Measurements from ENCODE around the gene IL18.
A peak's percentile ranks its signal among the peaks of the same experiment; 100 is the strongest.
"Not testable (repeated sequence)": the region's sequence is repeated elsewhere in the genome, so short reads cannot be mapped to it uniquely, and the experiment has no call there.

The IL18 gene

DNA sequence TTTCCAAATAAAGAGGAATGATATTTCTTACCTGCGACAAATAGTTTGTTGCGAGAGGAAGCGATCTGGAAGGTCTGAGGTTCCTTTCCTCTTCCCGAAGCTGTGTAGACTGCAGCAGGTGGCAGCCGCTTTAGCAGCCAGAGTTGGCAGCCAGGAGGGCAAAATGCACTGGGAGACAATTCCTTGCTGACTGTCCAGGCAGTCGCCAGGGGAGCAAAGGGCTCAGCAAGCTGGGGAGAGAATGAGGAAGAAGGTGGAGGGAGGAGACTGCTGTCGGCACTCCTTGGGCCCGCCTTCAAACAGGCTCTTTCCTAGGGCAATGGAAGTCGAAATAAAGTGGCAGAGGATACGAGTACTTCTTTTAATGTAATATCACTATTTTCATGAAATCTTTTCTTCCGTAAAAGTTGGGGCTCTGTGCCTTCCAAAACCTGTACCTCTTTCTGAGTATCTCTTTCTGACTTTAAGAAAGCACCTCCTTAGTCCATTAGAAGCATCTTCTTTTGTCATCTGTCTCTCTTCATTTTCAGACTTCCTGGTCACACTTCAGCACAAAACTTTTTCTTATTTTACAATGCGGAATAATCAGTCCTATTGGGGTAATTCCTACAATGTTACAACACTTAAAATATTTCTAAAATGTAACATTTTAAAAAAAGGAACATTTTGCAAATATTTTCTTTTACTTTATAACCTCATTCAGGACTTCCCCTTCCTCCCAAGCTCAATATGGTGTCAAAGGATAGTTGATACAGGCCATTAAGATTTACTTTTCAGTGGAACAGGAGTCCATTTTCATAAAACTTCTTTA, at the start of gene IL18:
TSS of gene IL18 (minus strand) at position 220 of the 811 bp plus-strand sequence. CDS start 9,041 bp downstream, outside the sequence.
- peak; percentile 1 to 12 for DNase-seq

DNA sequence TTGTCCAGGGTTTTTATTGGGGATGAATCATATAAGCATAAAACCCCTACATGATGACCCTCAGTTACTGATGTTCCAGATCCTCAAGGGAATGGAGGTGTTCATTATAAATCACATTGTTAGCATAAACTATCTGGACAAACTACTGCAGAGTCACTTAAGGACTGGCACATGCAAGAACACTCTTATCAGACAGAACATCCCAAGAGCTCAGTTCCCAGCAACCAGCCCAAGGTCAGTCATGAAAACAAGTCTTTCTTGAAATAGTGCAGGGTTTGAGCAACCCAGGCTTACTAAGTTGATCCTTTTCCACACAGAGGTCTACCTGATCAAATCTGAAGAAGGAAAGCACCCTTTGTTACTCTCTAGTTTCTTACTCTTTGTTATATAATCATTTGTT, 48.8 kb upstream of the IL18 start:
- DNase-seq = no peak

DNA sequence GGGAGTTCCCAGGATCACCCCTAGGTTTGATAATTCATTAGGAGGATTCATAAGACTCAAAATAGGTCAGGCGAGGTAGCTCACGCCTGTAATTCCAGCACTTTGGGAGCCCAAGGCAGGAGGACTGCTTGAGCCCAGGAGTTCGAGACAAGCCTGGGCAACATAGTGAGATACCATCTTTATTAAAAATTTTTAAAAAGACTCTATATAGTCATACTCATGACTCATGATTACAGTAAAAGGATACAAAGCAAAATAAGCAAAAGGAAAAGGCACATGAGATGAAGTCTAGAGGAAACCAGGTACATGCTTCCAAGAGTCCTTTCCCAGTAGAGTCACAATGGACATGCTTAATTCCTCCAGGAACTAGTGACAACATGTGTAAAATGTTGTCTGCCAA, 48.4 kb upstream of the IL18 start:
- no peak for DNase-seq

DNA sequence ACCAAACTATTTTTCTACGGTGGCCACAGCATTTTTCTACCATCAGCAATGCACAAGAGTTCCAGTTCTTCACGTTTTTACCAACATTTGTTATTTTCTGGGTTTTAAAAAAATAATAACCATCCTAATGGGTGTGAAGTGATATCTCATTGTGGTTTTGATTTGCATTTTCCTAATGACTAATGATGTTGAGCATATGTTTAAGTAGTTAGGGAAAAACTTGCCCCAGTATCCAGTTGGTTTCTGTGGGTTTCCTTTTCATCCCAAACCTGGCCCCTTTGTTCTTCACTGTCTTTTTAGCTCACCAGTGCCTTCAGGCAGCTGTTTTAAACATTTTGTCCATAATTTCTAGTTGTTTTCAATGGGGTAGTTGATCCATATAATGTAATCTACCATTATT, 47.6 kb upstream of the IL18 start:
- peak in 1 of 2 donors; percentile 5 for DNase-seq

DNA sequence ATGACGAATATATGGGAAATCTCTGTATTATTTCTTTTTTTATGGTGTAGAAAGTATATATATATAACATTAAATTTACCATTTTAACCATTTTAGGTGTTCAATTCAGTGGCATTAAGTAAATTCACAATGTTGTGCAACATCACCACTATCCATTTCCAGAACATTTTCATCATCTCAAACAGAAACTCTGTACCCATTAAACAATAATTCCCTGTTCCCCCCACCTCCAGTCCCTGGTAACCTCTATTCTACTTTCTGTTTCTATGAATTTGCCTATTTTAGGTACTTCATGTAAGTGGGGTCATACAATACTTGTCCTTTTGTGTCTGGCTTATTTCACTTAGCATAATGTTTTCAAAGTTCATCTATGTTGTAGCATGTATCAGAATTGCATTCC, 47.0 kb upstream of the IL18 start:
- DNase-seq = no peak

DNA sequence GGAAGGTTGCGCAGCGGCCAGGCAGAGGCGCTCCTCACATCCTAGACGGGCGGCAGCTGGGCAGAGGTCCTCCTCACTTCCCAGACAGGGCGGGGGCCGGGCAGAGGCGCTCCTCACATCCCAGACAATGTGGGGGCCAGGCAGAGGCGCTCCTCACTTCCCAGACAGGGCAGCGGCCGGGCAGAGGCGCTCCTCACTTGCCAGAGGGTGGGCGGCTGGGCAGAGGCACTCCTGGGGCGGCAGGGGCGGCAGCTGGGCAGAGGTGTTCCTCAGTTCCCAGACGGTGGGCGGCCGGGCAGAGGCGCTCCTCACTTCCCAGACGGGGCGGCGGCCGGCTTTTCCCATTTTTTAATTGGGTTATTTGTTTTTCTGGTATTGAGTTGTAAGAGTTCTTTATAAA, 42.2 kb upstream of the IL18 start:
- no peak for DNase-seq

DNA sequence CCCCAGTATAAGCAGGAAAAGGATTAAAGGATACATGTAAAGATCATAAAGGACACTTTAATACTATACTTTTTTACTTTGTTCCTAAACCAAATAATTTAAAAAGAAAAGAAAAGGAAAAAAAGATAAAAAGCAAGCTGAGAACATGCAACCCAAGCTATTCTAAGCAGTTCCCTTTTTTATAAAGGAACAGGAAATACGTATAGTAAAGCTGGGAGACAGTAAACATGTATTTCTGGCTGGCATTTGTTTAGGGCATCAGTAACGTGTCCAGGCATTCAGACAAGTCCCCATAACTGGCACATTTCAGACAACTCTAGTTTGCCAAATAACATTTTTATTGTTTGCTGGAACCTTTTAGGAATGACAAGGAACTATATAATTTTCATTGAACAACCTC, 36.4 kb upstream of the IL18 start:
- DNase-seq = no peak

DNA sequence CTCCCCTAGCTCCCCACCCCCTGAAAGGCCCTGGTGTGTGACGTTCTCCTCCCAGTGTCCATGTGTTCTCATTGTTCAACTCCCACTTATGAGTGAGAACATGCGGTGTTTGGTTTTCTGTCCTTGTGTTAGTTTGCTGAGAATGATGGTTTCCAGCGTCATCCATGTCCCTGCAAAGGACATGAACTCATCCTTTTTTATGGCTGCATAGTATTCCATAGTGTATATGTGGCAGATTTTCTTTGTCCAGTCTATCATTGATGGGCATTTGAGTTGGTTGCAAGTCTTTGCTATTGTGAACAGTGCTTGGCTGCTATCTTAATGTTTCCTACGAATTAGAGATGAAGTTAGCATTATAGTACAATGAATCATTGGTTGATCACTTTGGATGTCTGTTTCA, 35.2 kb upstream of the IL18 start:
- not testable (repeated sequence) for DNase-seq

DNA sequence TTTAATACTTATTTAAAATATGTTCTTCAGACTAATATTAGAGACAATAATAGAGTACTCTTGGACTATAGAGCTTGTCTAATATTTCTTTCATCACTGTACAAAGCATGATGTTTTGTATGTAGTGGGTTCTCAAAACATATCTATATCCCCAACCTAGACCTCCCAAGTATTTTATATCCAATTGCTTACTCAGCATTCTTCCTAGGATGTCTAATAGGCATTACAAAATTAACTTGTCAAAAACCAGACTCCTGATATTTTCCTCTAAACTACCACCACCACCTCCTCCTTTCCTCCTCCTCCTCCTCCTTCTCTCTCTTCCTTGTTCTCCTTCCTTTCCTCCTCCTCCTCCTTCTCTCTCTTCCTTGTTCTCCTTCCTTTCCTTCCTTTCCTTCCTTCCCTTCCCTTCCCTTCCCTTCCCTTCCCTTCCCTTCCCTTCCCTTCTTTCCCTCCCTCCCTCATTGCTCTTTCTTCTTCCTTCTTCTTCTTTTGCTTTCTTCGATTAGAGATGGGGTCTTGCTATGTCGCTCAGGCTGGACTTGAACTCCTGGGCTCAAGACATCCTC, 32.7 kb upstream of the IL18 start:
- no peak for DNase-seq

DNA sequence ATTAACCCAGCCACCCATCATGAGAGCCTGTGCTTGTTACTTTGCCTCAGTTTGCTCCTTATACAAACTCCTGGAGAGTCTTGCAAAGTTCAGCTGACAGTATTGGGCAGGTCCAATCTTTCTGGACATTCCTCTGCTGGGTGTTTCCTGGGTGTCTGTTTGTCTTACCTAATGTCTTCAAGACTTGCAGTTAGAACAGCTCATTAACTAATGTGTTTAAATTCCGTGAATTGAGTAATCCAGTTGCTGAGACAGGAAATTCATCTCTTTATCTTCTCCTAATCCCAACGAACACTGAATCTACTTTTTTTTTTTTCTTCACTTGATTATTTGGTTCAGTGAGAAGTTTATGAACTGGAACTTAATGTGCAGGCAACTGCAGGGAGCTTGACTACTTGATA, 32.1 kb upstream of the IL18 start:
- no peak for DNase-seq

DNA sequence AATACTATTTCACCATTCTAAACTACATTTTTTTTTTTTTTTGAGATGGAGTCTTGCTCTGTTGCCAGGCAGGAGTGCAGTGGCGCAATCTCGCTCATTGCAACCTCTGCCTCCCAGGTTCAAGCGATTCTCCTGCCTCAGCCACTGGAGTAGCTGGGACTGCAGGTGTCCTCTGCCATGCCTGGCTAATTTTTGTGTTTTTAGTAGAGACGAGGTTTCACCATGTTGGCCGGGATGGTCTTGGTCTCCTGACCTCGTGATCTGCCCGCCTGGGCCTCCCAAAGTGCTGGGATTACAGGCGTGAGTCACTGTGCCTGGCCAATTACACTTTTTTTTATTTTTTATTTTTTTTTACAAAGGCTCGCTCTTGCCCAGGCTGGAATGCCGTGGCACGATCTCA, 31.2 kb upstream of the IL18 start:
- DNase-seq = not testable (repeated sequence)

DNA sequence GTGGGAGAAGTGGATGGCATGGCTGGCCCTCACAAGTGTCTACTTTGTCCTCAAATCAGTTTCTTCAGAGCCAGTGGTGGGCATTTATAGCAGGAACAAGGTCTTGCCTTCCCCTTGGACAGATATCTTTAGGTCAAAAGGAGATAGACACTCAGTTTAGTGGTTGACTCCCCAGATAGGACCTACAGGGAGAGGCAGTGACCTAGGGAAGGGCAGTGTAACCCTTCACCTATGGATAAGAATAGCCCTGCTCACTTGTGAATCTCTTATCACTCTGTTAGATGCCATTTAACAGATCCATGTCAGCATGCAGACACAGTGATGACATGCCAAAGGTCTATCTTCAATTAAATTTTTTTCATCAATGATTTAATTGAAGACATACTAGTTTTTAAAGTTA, 22.4 kb upstream of the IL18 start:
- no peak for DNase-seq

DNA sequence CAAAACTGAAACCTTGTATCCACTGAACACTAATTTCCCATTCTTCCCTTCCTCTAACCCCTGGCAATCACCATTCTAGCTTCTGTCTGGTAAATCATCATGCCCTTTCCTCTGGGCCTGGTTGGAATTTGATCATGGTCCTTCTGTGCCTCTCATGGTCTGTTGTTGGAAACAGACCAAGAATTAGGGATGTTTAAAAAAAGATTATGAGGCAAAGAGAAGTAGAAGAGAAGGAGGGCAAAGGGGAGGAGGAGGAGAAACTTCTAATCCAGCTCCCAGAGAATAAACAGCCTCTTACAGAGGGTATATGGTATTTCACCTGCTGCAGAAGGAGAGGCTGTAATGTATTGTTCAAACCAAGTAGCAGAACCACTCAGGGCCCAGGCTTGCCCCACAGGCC, 22.0 kb upstream of the IL18 start:
- no peak for DNase-seq

DNA sequence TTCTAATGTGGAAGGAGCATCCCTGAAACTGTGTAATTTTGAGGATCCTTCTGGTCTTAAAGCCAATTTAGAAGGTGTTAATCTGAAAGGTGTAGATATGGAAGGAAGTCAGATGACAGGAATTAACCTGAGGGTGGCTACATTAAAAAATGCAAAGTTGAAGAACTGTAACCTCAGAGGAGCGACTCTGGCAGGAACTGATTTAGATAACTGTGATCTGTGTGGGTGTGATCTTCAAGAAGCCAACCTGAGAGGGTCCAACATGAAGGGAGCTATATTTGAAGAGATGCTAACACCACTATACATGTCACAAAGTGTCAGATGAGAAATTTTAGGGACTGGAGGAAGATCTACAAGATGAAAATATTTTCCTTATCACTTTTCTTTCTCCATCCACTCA, 19.0 kb upstream of the IL18 start:
- DNase-seq = no peak

DNA sequence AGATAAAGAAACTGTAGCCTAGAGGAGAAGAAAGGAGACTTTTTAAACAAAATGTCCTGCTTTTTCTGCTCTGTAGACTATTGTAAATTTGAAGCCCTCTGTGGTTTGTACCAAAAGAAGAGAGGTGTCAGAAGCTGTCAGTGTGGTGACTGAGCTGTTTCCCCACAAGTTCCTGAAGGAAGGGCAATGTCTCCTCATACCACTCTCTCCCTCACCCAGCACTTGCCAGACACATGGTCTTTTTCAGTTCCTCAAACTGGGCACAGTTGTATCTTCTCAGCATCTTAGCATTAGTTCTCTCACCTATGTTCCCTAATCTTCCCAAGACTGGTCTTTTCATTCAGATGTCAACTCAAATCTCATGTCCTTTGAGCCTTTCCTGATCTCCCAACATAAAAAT, 15.7 kb upstream of the IL18 start:
- DNase-seq = peak; percentile 10 to 31

DNA sequence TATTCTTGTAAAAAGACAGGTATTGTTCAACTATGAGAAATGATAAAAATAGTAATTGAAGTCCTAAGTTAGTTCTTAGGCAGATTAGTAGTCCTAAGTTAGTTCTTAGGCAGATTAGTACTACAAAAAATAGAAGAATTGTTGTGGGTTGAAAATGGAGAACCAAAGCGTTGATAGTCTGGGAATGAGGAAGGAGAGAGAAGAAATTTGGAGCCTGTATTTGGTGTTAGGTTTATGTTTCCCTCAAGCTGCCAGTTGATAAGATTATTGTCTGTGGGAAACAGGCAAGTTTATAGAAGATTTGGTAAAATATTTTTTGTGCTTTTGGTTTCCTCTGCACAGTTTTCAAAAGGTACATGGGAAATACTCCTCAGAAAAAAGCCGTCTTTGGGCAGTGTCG, 15.0 kb upstream of the IL18 start:
- DNase-seq = no peak

DNA sequence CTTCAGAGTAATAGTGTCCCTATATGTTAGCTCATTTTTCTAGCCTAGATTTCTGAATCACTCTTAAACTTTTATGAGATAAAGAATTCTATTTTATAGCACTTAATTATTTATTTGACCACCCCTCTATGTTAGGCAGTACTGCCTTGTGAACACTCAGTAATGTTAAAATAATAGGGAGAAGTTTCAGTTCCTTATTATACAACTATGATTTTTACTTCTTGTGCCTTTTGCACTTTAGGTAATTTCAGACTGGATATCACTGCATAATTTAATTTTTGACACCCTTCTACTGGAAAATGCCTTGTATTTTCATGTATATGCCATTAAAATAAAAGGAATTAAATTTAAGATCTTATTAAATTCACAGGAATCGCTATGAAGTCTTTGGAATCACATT, 14.5 kb upstream of the IL18 start:
- no peak for DNase-seq

DNA sequence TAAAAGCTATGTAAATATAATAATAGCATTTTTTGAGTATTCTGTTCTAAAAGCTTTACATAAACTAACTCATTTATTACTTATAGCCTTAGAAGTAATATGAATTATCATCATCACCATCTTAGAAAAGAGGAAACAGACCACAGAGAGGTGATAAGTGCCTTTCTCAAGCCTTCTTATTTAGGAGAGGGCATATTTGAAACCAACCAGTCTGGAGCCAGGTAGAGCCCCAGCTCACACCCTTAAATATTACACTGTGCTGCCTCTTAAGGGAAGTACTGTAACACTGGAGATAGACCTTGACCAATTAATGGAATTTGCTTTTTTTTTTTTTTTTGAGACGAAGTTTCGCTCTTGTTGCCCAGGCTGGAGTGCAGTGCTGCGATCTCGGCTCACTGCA, 13.7 kb upstream of the IL18 start:
- no peak for DNase-seq

DNA sequence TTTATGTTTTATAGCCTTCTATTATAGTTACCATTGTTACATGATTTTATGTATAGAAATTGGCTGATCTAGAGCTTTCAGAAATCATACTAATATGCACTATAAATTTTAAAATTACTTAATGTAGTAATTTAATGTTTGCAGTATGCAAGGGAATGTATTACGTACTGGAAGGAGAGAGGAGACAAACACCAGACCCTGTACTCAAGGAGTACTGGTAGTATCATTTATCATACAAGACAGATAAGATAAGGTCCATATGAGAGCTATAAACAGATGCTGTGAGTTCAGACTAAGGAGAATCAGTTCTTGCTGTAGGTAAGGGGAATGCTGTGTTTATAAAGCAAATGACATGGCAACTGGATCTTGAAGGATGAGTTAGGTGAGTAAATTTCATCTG, 12.2 kb upstream of the IL18 start:
- DNase-seq = no peak

DNA sequence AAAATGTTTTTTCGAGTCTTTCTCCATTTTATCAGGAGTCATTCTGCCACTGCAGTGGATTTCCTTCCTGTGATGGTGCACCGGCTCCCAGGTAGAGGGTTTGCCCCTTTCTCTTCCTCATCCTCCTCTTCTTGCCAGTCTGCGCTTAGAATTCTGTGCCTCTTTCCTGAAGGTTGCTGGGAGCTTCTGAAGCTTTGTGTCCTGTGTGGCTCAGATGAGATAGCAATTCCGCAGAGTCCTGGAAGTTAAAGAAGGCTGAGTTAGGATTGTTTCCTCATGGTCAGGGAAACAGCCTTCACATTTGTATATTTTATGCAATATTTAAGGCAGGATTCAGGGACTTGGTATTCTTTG, 11.7 kb upstream of the IL18 start:
- DNase-seq = no peak

DNA sequence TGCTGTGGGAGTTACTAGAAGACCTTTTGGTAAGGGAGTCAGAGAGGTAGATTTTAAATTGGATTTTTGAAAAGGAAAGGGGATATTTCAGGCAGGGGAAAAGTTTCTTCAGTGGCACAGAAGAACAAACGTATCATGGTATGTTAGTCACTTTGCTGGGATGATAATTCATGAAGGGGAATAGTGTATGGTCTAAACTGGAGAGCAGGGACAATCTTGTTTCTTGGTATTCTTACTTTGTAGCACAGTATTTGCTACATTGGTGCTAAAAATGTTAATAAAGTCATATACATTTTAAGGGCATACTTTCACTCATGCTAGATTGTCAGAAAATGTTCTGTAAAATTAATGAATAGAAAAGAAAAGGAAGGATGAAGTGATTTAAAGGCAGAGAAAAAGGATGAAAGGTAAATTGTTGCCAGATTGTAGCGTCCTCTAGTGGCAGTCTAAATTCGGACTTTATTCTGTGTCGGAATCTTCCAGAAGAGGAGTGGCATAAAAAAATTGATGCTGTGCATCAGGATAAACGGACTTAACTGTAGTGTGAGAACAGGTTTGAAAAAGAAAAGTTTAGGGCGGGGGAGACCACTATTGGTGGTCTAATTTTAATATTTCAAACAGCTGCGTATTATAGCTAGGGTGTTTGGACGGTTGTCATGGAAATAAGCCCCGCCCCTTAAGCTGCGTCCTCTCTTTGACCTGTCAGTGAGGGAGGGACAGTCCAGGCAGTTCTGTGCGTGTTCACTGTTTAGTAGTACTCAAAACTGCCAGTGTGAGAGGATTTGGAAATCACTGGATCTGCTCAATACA, 11.1 kb upstream of the IL18 start, which contains the start of gene BCO2:
TSS of gene BCO2 (plus strand) at position 724 of the 810 bp plus-strand sequence. CDS start 90 bp downstream, outside the sequence.
- peak; percentile 63 to 76 for DNase-seq

DNA sequence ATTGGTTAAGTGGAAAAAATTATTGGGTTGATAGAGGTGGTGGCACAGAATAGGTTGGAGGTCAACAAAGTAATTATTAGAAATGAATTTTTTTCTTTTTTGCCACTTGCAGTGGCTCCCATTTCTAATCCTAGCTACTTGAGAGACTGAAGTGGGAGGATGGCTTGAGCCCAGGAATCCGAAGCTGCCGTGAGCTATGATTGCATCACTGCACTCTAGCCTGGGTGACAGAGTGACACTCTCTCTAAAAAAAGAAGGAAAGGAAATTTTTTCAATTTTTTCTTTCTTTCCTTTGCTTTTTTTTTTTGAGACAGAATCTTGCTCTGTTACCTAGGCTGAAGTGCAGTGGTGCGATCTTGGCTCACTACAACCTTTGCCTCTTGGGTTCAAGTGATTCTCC, 9.3 kb upstream of the IL18 start:
- DNase-seq = no peak

DNA sequence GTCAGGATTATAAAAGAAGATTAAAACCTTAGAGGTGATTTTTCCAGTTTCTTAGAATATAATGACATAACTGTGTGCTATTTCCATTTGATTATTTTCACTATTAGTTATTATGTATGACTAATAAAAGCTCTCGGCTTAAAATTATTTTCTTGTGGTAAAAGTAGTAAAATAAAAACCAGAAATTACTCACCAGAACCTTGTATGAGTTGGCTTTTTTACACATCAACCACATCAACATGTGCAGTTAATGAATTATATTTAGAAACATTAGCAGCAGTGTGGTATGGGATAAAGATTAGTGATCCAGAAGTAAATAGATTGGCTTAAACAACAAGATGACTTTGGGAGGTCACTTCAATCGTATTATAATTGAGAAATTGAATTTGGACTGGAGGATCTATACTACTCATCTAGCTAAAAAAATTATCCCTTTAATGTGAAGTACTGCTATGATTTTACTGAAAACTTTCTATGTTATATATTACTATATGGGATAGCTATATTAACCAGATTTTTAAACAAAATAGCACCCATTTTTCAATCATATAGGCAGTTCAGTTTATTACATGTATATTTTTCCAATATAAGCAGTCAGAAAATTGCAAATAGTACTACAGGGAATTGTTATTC, 8.6 kb upstream of the IL18 start:
- no peak for DNase-seq
